SU-DHL-6 (cell line): Measurements from ENCODE around the gene SRP68.

ENCODE experiments used
- H2AFZ ChIP-seq: fragments of 200-600 bp; sonication (generic); 2 replicates; pipeline ENCODE4 v1.6.1; 2014; ENCODE audit warnings: low read depth, mild to moderate bottlenecking, moderate library complexity, mixed read lengths, antibody characterized with exemption, low read length; ENCODE audit not compliant: severe bottlenecking
- H3F3A ChIP-seq: fragments of 200-600 bp; shearing (Covaris generic); 2 replicates; pipeline ENCODE4 v1.6.0; 2016; ENCODE audit warnings: antibody characterized with exemption, mild to moderate bottlenecking; ENCODE audit not compliant: insufficient read depth
- H3K27ac ChIP-seq: fragments of 200-600 bp; sonication (generic); 2 replicates; pipeline ENCODE4 v1.5.1; 2016; ENCODE audit warnings: low read depth, mild to moderate bottlenecking, low read length, moderate library complexity, mixed read lengths
- H3K27me3 ChIP-seq: fragments of 200-600 bp; sonication (generic), shearing (Covaris generic); 2 replicates; pipeline ENCODE4 v1.6.0; 2014; ENCODE audit warnings: mild to moderate bottlenecking, low read length
- H3K36me3 ChIP-seq: fragments of 200-600 bp; sonication (generic); 2 replicates; pipeline ENCODE4 v1.6.1; 2014; ENCODE audit warnings: mild to moderate bottlenecking, low read length, mixed read lengths
- H3K4me2 ChIP-seq: fragments of 300-600, 200-600 bp; shearing (Covaris generic), sonication (generic); 2 replicates; pipeline ENCODE4 v1.6.0; 2014; ENCODE audit warnings: low read length, low read depth, mild to moderate bottlenecking; ENCODE audit not compliant: poor library complexity, severe bottlenecking
- H3K4me3 ChIP-seq: fragments of 200-600 bp; sonication (generic); 2 replicates; pipeline ENCODE4 v1.5.1; 2014; ENCODE audit warnings: antibody characterized with exemption, low read length, mild to moderate bottlenecking, mixed read lengths; ENCODE audit not compliant: insufficient read depth, poor library complexity, severe bottlenecking
- H3K79me2 ChIP-seq: fragments of 200-600 bp; sonication (generic); 2 replicates; pipeline ENCODE4 v1.6.1; 2014; ENCODE audit warnings: mild to moderate bottlenecking, low read length, moderate library complexity; ENCODE audit not compliant: insufficient read depth
- H3K9ac ChIP-seq: fragments of 200-600 bp; sonication (generic); 2 replicates; pipeline ENCODE4 v1.7.0; 2014; ENCODE audit warnings: mild to moderate bottlenecking, low read length
- H3K9me2 ChIP-seq: fragments of 200-600 bp; sonication (generic); replicated peaks from 2 replicates; pipeline ENCODE4 v1.6.1; 2014; ENCODE audit warnings: low read length; ENCODE audit not compliant: insufficient read depth
- H3K9me3 ChIP-seq: fragments of 200-600 bp; sonication (generic); 2 replicates; pipeline ENCODE4 v1.6.1; 2014; ENCODE audit warnings: low read length, mixed read lengths; ENCODE audit not compliant: insufficient read depth
- H4K20me1 ChIP-seq: fragments of 200-600 bp; sonication (generic); 2 replicates; pipeline ENCODE4 v1.6.1; 2014; ENCODE audit warnings: low read depth, mild to moderate bottlenecking, antibody characterized with exemption, low read length, moderate library complexity, mixed read lengths
- EZH2phosphoT487 ChIP-seq: fragments of 200-600 bp; sonication (generic), shearing (Covaris generic); conservative IDR thresholded peaks from 2 replicates; pipeline ENCODE4 v1.6.1; 2018; ENCODE audit warnings: mild to moderate bottlenecking, antibody characterized with exemption, low read length, moderate library complexity, mixed read lengths
- TF ChIP-seq, protein P1 (sequence below): fragments of 200-600 bp; sonication (generic); IDR thresholded peaks from one replicate; pipeline ENCODE4 v1.5.1; 2017; ENCODE audit warnings: antibody characterized with exemption, mild to moderate bottlenecking, low read length, moderate library complexity; ENCODE audit not compliant: insufficient read depth, poor library complexity, severe bottlenecking

Gene SRP68

DNA sequence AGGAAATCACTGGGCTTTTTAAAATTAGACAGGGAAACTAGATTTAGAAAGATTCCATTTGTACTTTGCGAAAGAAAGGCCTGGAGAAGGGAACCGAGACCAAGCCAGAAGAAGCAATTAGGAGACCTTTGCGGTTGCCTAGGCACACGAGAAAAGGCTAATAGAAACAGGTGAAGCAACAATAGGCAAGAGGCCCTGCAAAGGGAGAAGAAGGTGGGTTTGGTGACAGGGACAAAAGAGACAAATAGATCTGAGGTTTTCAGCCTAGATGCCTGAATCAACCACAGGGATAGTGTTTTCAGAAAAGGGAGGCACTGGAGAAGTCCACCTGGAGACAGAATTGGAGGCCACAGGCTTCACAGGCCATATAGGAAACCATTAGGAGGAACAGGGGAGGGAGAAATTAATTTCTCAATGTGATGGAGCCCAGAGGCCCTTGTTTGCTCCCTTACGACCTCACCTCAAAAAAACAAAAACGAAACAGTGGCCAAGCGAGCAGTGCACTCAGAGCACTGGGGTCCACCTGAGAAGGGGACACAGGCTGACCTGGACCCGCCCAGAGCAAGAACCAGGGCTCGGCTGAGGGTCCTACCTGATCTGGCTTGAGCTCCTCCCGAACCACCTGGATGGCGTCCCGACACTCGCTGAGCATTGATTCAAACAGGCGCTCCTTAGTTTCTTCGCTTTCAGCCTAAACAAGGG is 22.3 kb downstream of the SRP68 start:
- Histone ChIP-seq H3K9me3 (no peaks in the 10 kb centered on the region), H3K79me2 (no peaks in the 10 kb centered on the region), H3K27ac (no peak overlapping the region), H3K36me3 (peaks cover 20% of the 10 kb centered on the region; the same call in 1 of the 2 replicates), H3K9me2 (no peaks in the 10 kb centered on the region), H4K20me1 (no peaks in the 10 kb centered on the region), H3F3A (no peaks in the 10 kb centered on the region), H3K4me3 (no peak overlapping the region), H3K9ac (no peak overlapping the region), H3K27me3 (no peaks in the 10 kb centered on the region), H3K4me2 (no peak overlapping the region), H2AFZ (no peak overlapping the region)
- TF ChIP-seq EZH2phosphoT487, result no peak
- TF ChIP-seq, protein P1, sequence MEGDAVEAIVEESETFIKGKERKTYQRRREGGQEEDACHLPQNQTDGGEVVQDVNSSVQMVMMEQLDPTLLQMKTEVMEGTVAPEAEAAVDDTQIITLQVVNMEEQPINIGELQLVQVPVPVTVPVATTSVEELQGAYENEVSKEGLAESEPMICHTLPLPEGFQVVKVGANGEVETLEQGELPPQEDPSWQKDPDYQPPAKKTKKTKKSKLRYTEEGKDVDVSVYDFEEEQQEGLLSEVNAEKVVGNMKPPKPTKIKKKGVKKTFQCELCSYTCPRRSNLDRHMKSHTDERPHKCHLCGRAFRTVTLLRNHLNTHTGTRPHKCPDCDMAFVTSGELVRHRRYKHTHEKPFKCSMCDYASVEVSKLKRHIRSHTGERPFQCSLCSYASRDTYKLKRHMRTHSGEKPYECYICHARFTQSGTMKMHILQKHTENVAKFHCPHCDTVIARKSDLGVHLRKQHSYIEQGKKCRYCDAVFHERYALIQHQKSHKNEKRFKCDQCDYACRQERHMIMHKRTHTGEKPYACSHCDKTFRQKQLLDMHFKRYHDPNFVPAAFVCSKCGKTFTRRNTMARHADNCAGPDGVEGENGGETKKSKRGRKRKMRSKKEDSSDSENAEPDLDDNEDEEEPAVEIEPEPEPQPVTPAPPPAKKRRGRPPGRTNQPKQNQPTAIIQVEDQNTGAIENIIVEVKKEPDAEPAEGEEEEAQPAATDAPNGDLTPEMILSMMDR, result no peak

DNA sequence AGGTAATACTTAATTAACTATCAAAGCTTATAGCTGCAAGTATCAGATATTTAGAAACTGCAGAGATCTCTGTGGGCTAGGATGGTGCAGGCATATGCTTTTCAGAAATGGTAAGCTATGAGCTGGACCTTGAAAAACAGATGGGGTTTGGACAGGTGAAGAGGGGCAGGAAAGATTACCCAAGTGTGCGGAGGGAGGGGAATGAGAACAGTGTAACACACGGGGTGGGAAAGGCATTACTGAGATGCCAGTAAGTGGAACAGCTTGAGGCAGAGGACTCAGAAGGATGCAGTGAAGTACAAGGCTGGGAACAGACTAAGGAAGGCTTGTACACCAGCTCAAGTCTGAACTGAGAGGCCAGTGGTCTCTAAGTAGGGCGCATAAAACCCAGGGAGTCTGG is 23.1 kb downstream of the SRP68 start:
- Histone ChIP-seq H3K4me2 (no peak overlapping the region), H3K27me3 (no peaks in the 10 kb centered on the region), H3K9me2 (no peaks in the 10 kb centered on the region), H3K9me3 (no peaks in the 10 kb centered on the region), H4K20me1 (no peaks in the 10 kb centered on the region), H3K79me2 (no peaks in the 10 kb centered on the region), H3K9ac (no peak overlapping the region), H3K36me3 (peaks cover 22% of the 10 kb centered on the region; the same call in 1 of the 2 replicates), H3F3A (no peaks in the 10 kb centered on the region), H3K27ac (no peak overlapping the region), H2AFZ (no peak overlapping the region), H3K4me3 (no peak overlapping the region)
- TF ChIP-seq, protein P1, result no peak
- no peak for TF ChIP-seq EZH2phosphoT487

DNA sequence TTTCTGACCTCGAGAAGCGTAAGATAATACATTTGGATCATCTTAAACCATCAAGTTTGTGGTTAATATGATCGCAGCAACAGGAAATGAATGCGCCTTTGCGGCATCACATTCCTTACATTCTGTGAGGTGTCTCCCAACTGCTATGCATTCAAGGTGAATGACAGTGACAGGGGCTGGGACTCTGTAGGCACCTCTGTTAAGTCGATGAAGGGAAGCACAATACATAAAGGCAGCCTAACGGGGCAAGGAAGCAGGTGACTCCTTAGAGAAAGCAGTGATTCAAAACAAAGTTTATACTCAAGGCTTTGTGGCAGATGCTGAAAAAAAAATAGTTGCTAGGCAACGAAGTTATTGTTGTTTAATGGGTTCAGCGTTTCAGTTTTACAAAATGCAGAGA is 23.6 kb downstream of the SRP68 start:
- no peak for TF ChIP-seq EZH2phosphoT487
- TF ChIP-seq, protein P1, result no peak
- no peak overlapping the region for H3K27ac ChIP-seq
- H2AFZ ChIP-seq, result no peak overlapping the region
- no peak overlapping the region for H3K9ac ChIP-seq
- no peaks in the 10 kb centered on the region for H3F3A ChIP-seq
- H3K79me2 ChIP-seq, result no peaks in the 10 kb centered on the region
- H3K36me3 ChIP-seq, result peaks cover 24% of the 10 kb centered on the region; the same call in 1 of the 2 replicates
- no peaks in the 10 kb centered on the region for H4K20me1 ChIP-seq
- H3K9me3 ChIP-seq, result no peaks in the 10 kb centered on the region
- H3K4me3 ChIP-seq, result no peak overlapping the region
- H3K27me3 ChIP-seq, result no peaks in the 10 kb centered on the region
- no peaks in the 10 kb centered on the region for H3K9me2 ChIP-seq
- H3K4me2 ChIP-seq, result no peak overlapping the region
